ENCODE measurements around the gene KCMF1.

GRCh38 chr2:84923009-84923408 is 48.0 kb upstream of the KCMF1 start:
- TF ChIP-seq CTCF (conservative IDR thresholded peaks at IDR 0.05) (no peak), ZFX (IDR thresholded peaks at IDR 0.05) (no peak)

Measured in C4-2B (cell line).